K562 treated with DMSO at 1 percent for 12 hours (cell line): ENCODE data around the gene C16orf46. TPM values are rescaled to one million over a fixed set of nuclear protein-coding genes. Genes with fewer than 3 reads are reported as not detected.

Experiments
- total RNA-seq: library from RNA; unstranded; fragments of 300-600 nt; gene quantifications from 2 replicates; pipeline ENCODE4 v1.2.3, GENCODE V29; 2022; ENCODE audit not compliant: insufficient read depth

C16orf46 gene
- total RNA-seq = 1.5 TPM in 1 of 2 replicates, not detected in the other

GRCh38 chr16:81077076-81077940 lies at the start of gene C16orf46:
TSS of gene C16orf46 (minus strand) at chr16:81077238. CDS start at chr16:81063955, 13,283 bp downstream.

GRCh38 chr16:81095953-81096714 lies 19.1 kb upstream of the C16orf46 start, which contains the start of gene GCSH:
TSS of gene GCSH (minus strand) at chr16:81096395. CDS start at chr16:81096278, 117 bp downstream.

GRCh38 chr16:81035398-81035974 lies 41.6 kb downstream of the C16orf46 start, which contains the start of gene ATMIN:
TSS of gene ATMIN (plus strand) at chr16:81035842. CDS start at chr16:81035871, 29 bp downstream.

Other genes starting within 250 kb of the C16orf46 start
- 209 and 230 TPM in 2 replicates for gene CMC2, start 70.4 kb downstream of the C16orf46 start, total RNA-seq
- gene CENPN, start 70.0 kb downstream of the C16orf46 start, total RNA-seq = 146 and 151 TPM in 2 replicates
- 9.6 and 22.8 TPM in 2 replicates for gene ATMIN, start 41.4 kb downstream of the C16orf46 start, total RNA-seq
- gene GCSH, start 19.2 kb upstream of the C16orf46 start, total RNA-seq = 21.8 and 28.1 TPM in 2 replicates
- not detected in 2 replicates for gene BCO1, start 161.5 kb upstream of the C16orf46 start, total RNA-seq
- 1.2 and 3.7 TPM in 2 replicates for gene GAN, start 237.7 kb upstream of the C16orf46 start, total RNA-seq